ENCODE data around the gene CCNY. TPM values are rescaled to one million over a fixed set of nuclear protein-coding genes. Genes with fewer than 3 reads are reported as not detected.

Gene CCNY
- total RNA-seq, 1 donor from 2014 or later: 85.9 TPM

GRCh38 chr10:35446439-35446838, 110.1 kb downstream of the CCNY start:
- H3K4me2 ChIP-seq (ENCODE audit: low read length): no peak overlapping the region
- no peak overlapping the region for H3K27ac ChIP-seq (ENCODE audit: low read depth, low read length)
- Mint-ChIP-seq H3K27ac (ENCODE audit: unreplicated experiment) (peak overlapping the region; percentile 70), H3K9me3 (ENCODE audit: unreplicated experiment) (peaks cover 14% of the 10 kb centered on the region), H3K27me3 (ENCODE audit: low read depth, unreplicated experiment) (no peaks in the 10 kb centered on the region), H3K4me3 (ENCODE audit: unreplicated experiment) (no peak overlapping the region), H3K36me3 (ENCODE audit: low read depth, unreplicated experiment) (peaks cover 14% of the 10 kb centered on the region), H3K4me1 (ENCODE audit: low read depth, unreplicated experiment) (peaks cover 50% of the 10 kb centered on the region)
- no peak for DNase-seq (ENCODE audit: low read depth)
- FAIRE-seq: no peak
- peaks cover 3% of the 10 kb centered on the region for H3K36me3 ChIP-seq (ENCODE audit: insufficient read depth, low read length)
- no peak overlapping the region for H3K9ac ChIP-seq (ENCODE audit: low read length)
- no peaks in the 10 kb centered on the region for H3K27me3 ChIP-seq (ENCODE audit: insufficient read depth, low read length)
- peaks cover 78% of the 10 kb centered on the region for H4K20me1 ChIP-seq (ENCODE audit: insufficient read depth, low read length)
- TF ChIP-seq EZH2 (IDR thresholded peaks at IDR 0.05; ENCODE audit: insufficient read depth, low read length): no peak
- TF ChIP-seq, protein P1, sequence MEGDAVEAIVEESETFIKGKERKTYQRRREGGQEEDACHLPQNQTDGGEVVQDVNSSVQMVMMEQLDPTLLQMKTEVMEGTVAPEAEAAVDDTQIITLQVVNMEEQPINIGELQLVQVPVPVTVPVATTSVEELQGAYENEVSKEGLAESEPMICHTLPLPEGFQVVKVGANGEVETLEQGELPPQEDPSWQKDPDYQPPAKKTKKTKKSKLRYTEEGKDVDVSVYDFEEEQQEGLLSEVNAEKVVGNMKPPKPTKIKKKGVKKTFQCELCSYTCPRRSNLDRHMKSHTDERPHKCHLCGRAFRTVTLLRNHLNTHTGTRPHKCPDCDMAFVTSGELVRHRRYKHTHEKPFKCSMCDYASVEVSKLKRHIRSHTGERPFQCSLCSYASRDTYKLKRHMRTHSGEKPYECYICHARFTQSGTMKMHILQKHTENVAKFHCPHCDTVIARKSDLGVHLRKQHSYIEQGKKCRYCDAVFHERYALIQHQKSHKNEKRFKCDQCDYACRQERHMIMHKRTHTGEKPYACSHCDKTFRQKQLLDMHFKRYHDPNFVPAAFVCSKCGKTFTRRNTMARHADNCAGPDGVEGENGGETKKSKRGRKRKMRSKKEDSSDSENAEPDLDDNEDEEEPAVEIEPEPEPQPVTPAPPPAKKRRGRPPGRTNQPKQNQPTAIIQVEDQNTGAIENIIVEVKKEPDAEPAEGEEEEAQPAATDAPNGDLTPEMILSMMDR (IDR thresholded peaks at IDR 0.05; ENCODE audit: insufficient read depth, low read depth, low read length): no peak
- H2AFZ ChIP-seq (ENCODE audit: low read depth, low read length): no peak overlapping the region
- H3K79me2 ChIP-seq (ENCODE audit: insufficient read depth, low read length): peaks cover 96% of the 10 kb centered on the region
- peaks cover 17% of the 10 kb centered on the region for H3K9me3 ChIP-seq (ENCODE audit: insufficient read depth, low read depth, low read length)
- H3K4me1 ChIP-seq (ENCODE audit: insufficient read depth, low read length): peaks cover 35% of the 10 kb centered on the region
- no peak overlapping the region for H3K4me3 ChIP-seq (ENCODE audit: insufficient read depth, low read depth, low read length)

- Histone ChIP-seq H2AFZ (ENCODE audit: low read depth, low read length) (no peak overlapping the region), H3K27ac (ENCODE audit: low read depth, low read length) (peak overlapping the region; percentile 50), H3K4me1 (ENCODE audit: insufficient read depth, low read length) (peaks cover 35% of the 10 kb centered on the region), H3K27me3 (ENCODE audit: insufficient read depth, low read length) (no peaks in the 10 kb centered on the region), H3K9ac (ENCODE audit: low read length) (peak overlapping the region; percentile 50), H3K4me2 (ENCODE audit: low read length) (peak overlapping the region; percentile 72), H3K79me2 (ENCODE audit: insufficient read depth, low read length) (peaks cover 96% of the 10 kb centered on the region), H3K36me3 (ENCODE audit: insufficient read depth, low read length) (peaks cover 3% of the 10 kb centered on the region), H3K9me3 (ENCODE audit: insufficient read depth, low read depth, low read length) (peaks cover 17% of the 10 kb centered on the region), H3K4me3 (ENCODE audit: insufficient read depth, low read depth, low read length) (peak overlapping the region; percentile 1), H4K20me1 (ENCODE audit: insufficient read depth, low read length) (peaks cover 73% of the 10 kb centered on the region)
- peak; percentile 91 for DNase-seq (ENCODE audit: low read depth)
- Mint-ChIP-seq H3K27ac (ENCODE audit: unreplicated experiment) (peak overlapping the region; percentile 70), H3K27me3 (ENCODE audit: low read depth, unreplicated experiment) (no peaks in the 10 kb centered on the region), H3K36me3 (ENCODE audit: low read depth, unreplicated experiment) (peaks cover 13% of the 10 kb centered on the region), H3K4me1 (ENCODE audit: low read depth, unreplicated experiment) (peaks cover 55% of the 10 kb centered on the region), H3K4me3 (ENCODE audit: unreplicated experiment) (no peak overlapping the region), H3K9me3 (ENCODE audit: unreplicated experiment) (peaks cover 14% of the 10 kb centered on the region)
- TF ChIP-seq, protein P1 (IDR thresholded peaks at IDR 0.05; ENCODE audit: insufficient read depth, low read depth, low read length): no peak
- TF ChIP-seq EZH2 (IDR thresholded peaks at IDR 0.05; ENCODE audit: insufficient read depth, low read length): no peak
- peak; percentile 69 for FAIRE-seq
These were observed 111.5 kb downstream of the CCNY start for GRCh38 chr10:35447693-35448407.

Data from astrocyte (in vitro differentiated cells and primary cell).